ENCODE measurements around the gene GRIN1. TPM values are rescaled to one million over a fixed set of nuclear protein-coding genes. Genes with fewer than 3 reads are reported as not detected.

Gene GRIN1
- total and polyA plus RNA-seq, 10 of the 15 experiments (the other 5 are each of a cell fraction or from before 2014, with no cell fraction given): 0.05 to 0.10 (median 0.06) TPM; not detected in 6

- TF ChIP-seq MLLT1 (IDR thresholded peaks at IDR 0.05) (peak; percentile 48; the same call in 1 of the 2 replicates), MTA3 (IDR thresholded peaks at IDR 0.05; ENCODE audit: borderline replicate concordance, low read length) (0 out of 2 replicates have a peak, but pooled peaks have one; percentile 54), EP300 (IDR thresholded peaks at IDR 0.05; ENCODE audit: borderline replicate concordance in 1 of 2, control insufficient read depth in 1 of 2, low read depth in 2 of 2, low read length in 2 of 2) (peak in 1 of 2 experiments; percentile 52; a peak in 2 of 4 replicates), PAX8 (IDR thresholded peaks at IDR 0.05) (no peak), ATF7 (IDR thresholded peaks at IDR 0.05; ENCODE audit: low read depth) (peak; percentile 89), ELK1 (IDR thresholded peaks at IDR 0.05; ENCODE audit: low read depth, low read length) (no peak), NFIC (IDR thresholded peaks at IDR 0.05; ENCODE audit: low read depth, low read length) (peak; percentile 67; the same call in 1 of the 2 replicates)
- TF ChIP-seq, protein P1, sequence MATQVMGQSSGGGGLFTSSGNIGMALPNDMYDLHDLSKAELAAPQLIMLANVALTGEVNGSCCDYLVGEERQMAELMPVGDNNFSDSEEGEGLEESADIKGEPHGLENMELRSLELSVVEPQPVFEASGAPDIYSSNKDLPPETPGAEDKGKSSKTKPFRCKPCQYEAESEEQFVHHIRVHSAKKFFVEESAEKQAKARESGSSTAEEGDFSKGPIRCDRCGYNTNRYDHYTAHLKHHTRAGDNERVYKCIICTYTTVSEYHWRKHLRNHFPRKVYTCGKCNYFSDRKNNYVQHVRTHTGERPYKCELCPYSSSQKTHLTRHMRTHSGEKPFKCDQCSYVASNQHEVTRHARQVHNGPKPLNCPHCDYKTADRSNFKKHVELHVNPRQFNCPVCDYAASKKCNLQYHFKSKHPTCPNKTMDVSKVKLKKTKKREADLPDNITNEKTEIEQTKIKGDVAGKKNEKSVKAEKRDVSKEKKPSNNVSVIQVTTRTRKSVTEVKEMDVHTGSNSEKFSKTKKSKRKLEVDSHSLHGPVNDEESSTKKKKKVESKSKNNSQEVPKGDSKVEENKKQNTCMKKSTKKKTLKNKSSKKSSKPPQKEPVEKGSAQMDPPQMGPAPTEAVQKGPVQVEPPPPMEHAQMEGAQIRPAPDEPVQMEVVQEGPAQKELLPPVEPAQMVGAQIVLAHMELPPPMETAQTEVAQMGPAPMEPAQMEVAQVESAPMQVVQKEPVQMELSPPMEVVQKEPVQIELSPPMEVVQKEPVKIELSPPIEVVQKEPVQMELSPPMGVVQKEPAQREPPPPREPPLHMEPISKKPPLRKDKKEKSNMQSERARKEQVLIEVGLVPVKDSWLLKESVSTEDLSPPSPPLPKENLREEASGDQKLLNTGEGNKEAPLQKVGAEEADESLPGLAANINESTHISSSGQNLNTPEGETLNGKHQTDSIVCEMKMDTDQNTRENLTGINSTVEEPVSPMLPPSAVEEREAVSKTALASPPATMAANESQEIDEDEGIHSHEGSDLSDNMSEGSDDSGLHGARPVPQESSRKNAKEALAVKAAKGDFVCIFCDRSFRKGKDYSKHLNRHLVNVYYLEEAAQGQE (IDR thresholded peaks at IDR 0.05; ENCODE audit: low read depth, low read length): 0 out of 2 replicates have a peak, but pooled peaks have one; percentile 11
- TF ChIP-seq, protein P2, sequence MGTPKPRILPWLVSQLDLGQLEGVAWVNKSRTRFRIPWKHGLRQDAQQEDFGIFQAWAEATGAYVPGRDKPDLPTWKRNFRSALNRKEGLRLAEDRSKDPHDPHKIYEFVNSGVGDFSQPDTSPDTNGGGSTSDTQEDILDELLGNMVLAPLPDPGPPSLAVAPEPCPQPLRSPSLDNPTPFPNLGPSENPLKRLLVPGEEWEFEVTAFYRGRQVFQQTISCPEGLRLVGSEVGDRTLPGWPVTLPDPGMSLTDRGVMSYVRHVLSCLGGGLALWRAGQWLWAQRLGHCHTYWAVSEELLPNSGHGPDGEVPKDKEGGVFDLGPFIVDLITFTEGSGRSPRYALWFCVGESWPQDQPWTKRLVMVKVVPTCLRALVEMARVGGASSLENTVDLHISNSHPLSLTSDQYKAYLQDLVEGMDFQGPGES (IDR thresholded peaks at IDR 0.05): no peak
- TF ChIP-seq, protein P3, sequence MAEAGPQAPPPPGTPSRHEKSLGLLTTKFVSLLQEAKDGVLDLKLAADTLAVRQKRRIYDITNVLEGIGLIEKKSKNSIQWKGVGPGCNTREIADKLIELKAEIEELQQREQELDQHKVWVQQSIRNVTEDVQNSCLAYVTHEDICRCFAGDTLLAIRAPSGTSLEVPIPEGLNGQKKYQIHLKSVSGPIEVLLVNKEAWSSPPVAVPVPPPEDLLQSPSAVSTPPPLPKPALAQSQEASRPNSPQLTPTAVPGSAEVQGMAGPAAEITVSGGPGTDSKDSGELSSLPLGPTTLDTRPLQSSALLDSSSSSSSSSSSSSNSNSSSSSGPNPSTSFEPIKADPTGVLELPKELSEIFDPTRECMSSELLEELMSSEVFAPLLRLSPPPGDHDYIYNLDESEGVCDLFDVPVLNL (IDR thresholded peaks at IDR 0.05; ENCODE audit: low read depth, low read length): no peak
- TF ChIP-seq, protein P4, sequence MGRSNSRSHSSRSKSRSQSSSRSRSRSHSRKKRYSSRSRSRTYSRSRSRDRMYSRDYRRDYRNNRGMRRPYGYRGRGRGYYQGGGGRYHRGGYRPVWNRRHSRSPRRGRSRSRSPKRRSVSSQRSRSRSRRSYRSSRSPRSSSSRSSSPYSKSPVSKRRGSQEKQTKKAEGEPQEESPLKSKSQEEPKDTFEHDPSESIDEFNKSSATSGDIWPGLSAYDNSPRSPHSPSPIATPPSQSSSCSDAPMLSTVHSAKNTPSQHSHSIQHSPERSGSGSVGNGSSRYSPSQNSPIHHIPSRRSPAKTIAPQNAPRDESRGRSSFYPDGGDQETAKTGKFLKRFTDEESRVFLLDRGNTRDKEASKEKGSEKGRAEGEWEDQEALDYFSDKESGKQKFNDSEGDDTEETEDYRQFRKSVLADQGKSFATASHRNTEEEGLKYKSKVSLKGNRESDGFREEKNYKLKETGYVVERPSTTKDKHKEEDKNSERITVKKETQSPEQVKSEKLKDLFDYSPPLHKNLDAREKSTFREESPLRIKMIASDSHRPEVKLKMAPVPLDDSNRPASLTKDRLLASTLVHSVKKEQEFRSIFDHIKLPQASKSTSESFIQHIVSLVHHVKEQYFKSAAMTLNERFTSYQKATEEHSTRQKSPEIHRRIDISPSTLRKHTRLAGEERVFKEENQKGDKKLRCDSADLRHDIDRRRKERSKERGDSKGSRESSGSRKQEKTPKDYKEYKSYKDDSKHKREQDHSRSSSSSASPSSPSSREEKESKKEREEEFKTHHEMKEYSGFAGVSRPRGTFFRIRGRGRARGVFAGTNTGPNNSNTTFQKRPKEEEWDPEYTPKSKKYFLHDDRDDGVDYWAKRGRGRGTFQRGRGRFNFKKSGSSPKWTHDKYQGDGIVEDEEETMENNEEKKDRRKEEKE (IDR thresholded peaks at IDR 0.05): no peak
These were observed 43.1 kb upstream of the GRIN1 start (continued) for GRCh38 chr9:137095664-137096517.
